HG03097 (cell line): ENCODE measurements around the gene ADCY9.
"Not testable (repeated sequence)": the region's sequence is repeated elsewhere in the genome, so short reads cannot be mapped to it uniquely, and the experiment has no call there.

Experiments used
- ATAC-seq: cut with Tn5 transposase; IDR thresholded peaks from one replicate; pipeline ENCODE4 v1.9.1; 2021; ENCODE audit not compliant: unreplicated experiment, low FRiP score

Gene ADCY9

GRCh38 chr16:4073150-4073549 is 43.1 kb downstream of the ADCY9 start:
- ATAC-seq = not testable (repeated sequence)

GRCh38 chr16:4071686-4072561 is 44.3 kb downstream of the ADCY9 start:
- ATAC-seq = no peak

- ATAC-seq = no peak
Measured at GRCh38 chr16:4070936-4071335, 45.3 kb downstream of the ADCY9 start.

DNA sequence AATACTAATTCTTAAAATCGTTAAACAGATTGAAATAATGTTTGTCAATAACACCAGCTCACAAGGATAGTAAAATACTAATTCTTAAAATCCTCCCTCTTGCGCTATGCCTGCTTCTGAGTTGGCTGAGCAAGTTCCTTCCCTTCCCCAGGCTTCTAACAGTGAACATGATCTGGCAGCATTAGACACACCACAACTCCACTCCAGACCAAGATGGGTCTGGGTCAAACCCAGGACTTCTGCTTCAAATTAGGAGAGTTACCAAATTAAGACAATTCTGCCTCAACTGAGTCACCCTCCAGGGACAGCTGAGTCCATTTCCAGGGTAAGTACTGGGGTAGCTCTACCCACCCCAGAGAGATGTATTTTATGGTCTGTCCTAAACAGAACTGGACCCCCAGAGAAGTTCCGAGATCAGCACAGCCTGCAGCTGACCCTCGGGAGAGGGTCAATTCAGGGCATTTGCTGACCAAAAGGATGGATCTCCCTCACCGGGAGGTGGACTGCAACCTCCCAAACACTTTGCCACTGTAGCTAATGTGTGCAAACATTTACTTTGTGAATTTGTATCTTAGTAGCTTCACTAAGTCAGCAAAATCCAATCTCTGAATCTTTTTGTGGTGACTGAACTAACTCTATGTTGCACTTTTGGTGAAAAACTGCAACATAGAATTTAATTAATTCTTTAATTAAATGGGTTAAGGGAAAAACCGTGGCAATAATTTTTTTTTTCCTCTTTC is 48.8 kb downstream of the ADCY9 start:
- no peak for ATAC-seq

DNA sequence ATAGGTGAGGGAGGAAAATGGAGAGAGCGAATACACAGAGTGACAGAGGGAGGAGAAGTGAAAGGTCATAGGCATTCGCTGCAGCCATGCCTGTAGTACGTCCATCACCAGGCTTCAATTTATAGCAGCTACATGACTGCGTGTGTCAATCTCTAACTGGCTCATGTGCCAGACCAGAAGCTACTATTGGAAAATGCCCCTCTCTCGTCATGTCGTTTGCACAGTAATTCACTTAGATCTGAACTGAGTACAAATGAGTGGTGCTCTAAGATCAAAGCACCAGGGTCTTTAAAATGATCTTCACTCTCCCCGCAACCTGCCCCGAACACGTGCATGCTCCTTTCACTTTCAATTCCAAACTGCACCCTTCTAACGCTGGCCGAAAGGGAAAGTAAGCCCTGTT is 51.3 kb downstream of the ADCY9 start:
- no peak for ATAC-seq

DNA sequence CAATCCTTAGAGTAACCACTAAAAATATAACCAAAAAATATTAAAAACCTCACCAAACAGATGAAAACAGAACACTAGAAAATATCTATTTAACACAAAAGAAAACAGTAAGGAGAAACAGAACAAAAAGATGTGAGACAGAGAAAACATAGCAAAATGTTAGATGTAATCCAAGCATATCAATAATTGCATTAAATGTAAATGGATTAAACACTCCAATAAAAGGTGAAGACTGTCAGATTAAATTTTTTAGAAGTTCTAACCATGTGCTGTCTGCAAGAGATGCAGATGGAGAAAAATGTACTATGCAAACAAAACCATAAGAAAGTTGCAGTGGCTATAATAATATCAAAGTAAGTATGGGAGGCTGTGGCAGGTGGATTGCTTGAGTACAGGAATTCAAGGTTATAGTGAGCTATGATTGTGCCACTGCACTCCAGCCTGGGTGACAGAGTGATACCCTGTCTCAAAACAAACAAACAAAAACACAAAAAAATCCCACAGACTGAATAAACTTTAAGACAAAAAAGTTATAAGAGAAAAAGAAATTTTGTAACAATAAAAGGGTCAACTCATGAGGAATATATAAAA is 53.9 kb downstream of the ADCY9 start:
- ATAC-seq = no peak

DNA sequence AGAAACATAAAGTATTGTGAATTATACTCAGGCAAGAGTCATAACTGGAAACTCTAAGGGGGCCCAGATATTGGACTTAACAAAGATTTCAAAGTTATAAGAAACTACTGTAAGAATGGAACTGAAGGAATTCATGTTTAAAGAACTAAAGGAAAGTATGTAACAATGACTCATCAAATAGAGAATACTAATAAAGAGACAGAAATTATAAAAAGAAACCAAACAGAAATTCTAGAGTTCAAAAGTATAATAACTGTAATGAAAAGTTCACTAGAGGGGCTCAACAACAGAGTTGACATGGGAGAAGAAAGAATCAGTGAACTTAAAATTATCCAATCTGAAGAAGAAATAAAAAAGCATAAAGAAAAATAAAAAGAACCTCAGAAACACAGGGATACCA is 55.4 kb downstream of the ADCY9 start:
- ATAC-seq = no peak

DNA sequence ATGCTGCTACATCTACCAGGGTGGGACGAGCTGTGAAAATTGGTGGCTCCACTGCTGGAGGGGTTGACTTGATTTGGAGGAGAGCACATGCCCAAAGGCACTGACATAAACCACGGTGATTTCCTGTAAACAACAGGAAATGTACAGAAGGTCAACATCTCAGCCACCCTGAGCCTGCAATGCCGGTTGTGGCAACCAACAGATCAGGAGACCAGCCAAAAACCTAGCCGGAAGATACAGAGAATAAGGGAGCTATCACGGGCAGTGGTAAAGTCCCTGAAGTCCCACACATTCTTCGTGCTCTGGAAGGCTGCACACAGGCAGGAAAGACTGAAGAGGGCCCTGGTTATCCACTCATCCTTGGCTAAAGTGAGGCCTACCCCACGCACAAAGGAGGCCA is 56.2 kb downstream of the ADCY9 start:
- ATAC-seq = no peak

GRCh38 chr16:4058386-4058785 is 57.9 kb downstream of the ADCY9 start:
- ATAC-seq = no peak

DNA sequence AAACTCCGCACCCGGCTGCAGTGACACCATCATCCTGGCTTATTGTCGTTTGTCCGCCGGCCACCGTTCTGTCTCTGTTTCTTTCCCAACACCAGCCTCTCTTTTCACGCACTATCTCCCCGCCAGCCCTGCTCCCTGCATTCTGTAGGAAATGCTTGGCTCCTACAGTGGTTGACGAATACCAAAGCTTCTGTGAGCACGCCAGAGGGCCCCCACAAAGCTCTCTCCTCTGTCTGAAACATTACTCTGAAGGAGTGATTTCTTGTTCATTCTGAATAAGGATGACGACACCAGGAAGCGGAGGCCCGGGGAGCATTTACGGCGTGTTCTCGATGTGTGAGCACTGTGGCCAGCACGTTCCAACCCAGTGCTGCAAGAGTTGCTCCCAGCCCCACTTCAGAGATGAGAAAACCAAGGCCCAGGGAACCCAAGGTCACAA is 58.8 kb downstream of the ADCY9 start:
- no peak for ATAC-seq

GRCh38 chr16:4056161-4057105 is 59.8 kb downstream of the ADCY9 start:
- no peak for ATAC-seq

DNA sequence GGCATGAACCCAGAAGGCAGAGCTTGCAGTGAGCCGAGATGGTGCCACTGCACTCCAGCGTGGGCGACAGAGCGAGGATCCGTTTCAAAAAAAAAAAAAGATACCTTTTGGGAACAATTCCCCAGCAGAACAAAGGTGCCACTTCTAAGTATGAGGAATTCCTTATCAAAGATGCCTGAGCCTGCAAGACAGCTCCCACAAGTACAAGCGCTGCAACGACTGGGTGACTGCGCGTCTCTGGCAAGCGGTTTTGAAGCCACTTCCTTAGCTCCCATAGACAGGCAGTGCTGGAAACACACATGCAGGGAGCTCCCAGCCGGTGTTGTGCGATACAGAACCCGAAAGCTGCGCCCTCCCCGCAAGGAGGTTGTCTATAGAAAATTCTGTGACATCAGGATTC is 60.5 kb downstream of the ADCY9 start:
- ATAC-seq = no peak

DNA sequence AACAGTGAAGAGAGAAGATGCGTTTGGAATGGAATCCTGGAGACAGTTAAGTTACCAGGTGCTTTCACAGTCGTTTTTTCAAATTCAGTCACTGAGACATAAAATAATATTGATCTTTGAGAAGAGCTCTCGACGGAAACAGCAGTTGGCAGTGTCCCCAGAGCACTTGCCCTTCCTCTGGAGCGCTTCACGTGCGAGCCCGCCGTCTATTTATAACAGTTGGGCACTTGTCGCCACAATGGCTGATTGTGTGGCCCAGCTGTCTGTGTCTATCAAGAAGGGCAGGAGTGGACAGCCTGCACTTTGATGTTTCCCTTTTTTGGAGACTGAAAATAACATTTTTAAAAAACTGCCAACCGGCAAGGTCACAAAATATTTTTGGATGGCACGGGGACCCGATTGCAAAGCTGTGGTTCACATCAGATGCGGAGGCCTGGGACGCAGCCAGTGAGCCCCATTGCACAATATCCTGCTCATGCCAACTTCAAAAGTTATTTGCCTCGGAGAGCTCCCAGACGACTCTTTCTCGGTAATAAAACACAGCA is 62.9 kb downstream of the ADCY9 start:
- no peak for ATAC-seq

DNA sequence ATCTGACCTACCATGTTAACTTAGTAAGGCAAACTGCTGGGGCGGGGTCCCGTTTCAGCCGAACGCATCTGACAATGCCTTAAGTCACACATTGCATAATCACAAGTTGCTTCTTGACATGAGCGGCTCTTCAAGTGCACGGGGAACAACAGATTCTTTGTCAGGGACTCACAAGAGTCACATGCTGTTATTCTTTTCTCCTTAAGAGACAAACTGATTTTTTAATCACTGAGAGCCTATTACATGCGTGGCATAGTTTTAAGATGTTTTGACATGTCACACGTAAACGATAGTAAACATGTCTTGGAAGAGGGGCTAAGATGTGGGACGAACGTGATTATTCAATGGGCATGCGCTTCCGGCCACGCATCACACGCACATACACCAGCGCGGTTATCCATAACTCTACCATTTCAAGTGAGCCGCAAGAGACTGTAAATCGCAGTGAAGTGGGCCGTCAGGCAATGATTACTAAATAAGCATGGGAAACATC is 63.4 kb downstream of the ADCY9 start:
- ATAC-seq = no peak

DNA sequence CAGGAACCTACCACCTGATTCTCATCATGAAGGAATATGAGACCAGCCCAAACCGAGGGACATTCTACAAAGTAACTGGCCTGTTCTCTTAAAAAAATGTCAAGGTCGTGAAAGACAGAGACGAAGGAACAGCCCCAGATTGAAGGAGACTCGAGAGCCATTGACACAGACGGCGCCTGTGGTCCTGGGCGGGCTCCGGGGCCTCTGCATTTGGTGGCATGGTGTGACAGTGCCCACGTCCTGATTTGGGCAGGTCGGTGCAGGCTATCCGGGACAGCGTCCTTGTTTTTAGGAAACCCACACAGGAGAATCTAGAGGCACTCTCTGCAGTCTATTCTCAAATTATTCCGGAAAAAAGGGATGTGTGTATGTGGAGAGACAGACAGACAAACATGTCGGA is 64.1 kb downstream of the ADCY9 start:
- ATAC-seq = no peak

DNA sequence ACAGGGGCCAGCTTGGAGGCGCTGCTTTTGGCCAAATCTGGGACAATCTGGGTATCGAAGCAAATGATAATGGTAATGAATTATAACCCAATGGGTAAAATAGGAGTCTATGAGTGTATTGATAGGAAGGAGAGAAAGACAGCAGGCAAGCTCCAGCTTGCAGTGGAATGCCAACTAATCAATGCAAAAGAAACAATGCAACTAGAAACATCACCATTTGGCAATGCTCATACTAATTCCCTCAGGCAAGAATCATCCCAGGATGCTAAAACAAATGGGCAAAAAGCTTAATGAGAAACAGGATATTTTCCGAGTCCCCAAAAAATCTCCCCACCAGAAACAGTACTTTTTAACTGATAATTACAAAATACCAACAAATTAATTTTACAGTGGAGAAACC is 64.7 kb downstream of the ADCY9 start:
- ATAC-seq = no peak

DNA sequence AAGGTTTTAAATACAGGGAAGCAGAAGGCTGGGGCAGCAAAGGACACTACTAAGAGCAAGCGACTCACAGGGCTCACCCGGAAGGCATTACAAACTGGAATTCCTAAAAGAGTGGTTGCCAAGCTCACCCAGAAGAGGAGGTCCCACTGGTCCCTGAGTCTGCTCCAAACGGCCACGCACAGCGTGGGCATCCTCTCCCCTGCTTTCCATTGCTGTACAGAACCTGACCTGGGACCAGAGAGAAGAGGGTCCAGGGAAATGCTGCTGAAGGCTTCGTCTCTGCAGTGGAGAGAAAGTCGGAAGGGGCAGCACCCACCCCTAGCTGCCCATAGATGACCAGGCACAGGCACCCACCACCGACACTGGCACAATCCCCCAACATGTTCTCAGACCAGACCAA is 67.2 kb downstream of the ADCY9 start:
- ATAC-seq = no peak

DNA sequence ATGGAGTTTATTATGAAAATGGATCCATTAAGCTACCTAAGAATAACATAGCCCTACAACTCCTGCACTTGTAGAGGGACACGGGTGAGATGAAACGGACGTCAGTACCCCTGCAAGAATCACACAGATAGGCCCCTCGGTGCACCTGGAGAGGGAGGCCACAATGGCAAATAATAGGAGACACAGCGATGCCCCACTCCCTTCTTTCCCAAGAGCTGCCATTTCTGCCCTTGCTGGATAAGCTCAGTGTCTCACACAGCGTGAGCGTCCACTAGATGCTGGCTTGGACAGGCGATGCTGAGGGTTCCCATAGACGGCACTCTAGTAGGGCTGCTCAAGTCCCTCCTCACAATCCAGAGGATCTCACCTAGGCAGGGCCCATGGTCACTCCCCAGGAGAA is 67.8 kb downstream of the ADCY9 start:
- no peak for ATAC-seq

GRCh38 chr16:4046221-4046620 is 70.0 kb downstream of the ADCY9 start:
- no peak for ATAC-seq

DNA sequence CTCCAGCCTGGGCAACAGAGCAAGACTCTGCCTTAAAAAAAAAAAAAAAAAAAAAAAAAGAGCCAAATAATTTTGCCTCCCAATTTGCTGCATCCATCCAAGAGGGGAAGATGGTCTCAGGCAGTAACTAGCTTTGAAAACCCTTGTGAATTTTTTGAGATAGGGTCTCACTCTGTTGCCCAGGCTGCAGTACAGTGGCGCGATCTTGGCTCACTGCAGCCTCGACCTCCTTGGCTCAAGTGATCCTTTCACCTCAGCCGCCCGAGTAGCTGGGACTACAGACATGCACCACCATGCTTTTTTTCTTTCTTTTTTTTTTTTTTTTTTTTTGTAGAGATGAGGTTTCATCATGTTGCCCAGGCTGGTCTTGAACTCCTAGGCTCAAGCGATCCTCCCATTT is 70.7 kb downstream of the ADCY9 start:
- not testable (repeated sequence) for ATAC-seq
